Caco-2 (cell line): ENCODE results near the gene TSPAN33. TPM values are rescaled to one million over a fixed set of nuclear protein-coding genes. Genes with fewer than 3 reads are reported as not detected.
"Not testable (repeated sequence)": the region's sequence is repeated elsewhere in the genome, so short reads cannot be mapped to it uniquely, and the experiment has no call there.

ENCODE experiments used
- BruUV-seq: library from RNA; stranded (reverse); fragments of 400-500 nt; replicated peaks from 2 replicates; lab custom pipeline; 2021; lab: Mats Ljungman, UMichigan
- CTCF ChIA-PET: fragments of 300-600 bp; sonication (Branson Sonifier 250); formaldehyde crosslinking; loops from one replicate; lab custom pipeline; 2022; ENCODE audit warnings: antibody characterized with exemption; lab: Charles Lee
- POLR2A ChIA-PET: fragments of 300-600 bp; sonication (Branson Sonifier 250); formaldehyde crosslinking; loops from one replicate; lab custom pipeline; 2022; ENCODE audit warnings: antibody characterized with exemption; lab: Charles Lee
- DNase-seq, 2 experiments: peaks; one replicate each; pipeline versions ENCODE4 v3.0.0 to v3.0.0-alpha.2; 2020 to 2022
- H3K27me3 ChIP-seq: replicated peaks from 2 replicates; pipeline ENCODE4 v1.6.0; 2011; ENCODE audit warnings: low read length; ENCODE audit not compliant: control insufficient read depth, insufficient read depth
- H3K36me3 ChIP-seq: 2 replicates; pipeline ENCODE4 v1.5.1; 2011; ENCODE audit warnings: low read length; ENCODE audit not compliant: control insufficient read depth, insufficient read depth
- H3K4me1 ChIP-seq: fragments of 250-450 bp; sonication (Bioruptor Pico); 2 replicates; pipeline ENCODE4 v1.5.1; 2020; ENCODE audit warnings: mild to moderate bottlenecking
- H3K4me3 ChIP-seq: 2 replicates; pipeline ENCODE4 v1.5.1; 2011; ENCODE audit warnings: low read depth, mild to moderate bottlenecking, control low read depth, low read length
- H3K9me3 ChIP-seq: fragments of 250-450 bp; sonication (Bioruptor Pico); 2 replicates; pipeline ENCODE4 v1.5.1; 2020; ENCODE audit warnings: mild to moderate bottlenecking, moderate library complexity
- H3K27ac Mint-ChIP-seq: one replicate; pipeline ENCODE4 v1.8.0; 2022; ENCODE audit warnings: mixed read lengths; ENCODE audit not compliant: unreplicated experiment
- H3K27me3 Mint-ChIP-seq: one replicate; pipeline ENCODE4 v1.8.0; 2022; ENCODE audit warnings: mixed read lengths; ENCODE audit not compliant: insufficient read depth, unreplicated experiment
- H3K36me3 Mint-ChIP-seq: one replicate; pipeline ENCODE4 v1.8.0; 2022; ENCODE audit warnings: mild to moderate bottlenecking, mixed read lengths; ENCODE audit not compliant: insufficient read depth, unreplicated experiment
- H3K4me1 Mint-ChIP-seq: one replicate; pipeline ENCODE4 v1.8.0; 2022; ENCODE audit warnings: low read depth, mixed read lengths; ENCODE audit not compliant: unreplicated experiment
- H3K4me3 Mint-ChIP-seq: one replicate; pipeline ENCODE4 v1.8.0; 2022; ENCODE audit warnings: mild to moderate bottlenecking, moderate library complexity, mixed read lengths; ENCODE audit not compliant: unreplicated experiment
- H3K9me3 Mint-ChIP-seq: one replicate; pipeline ENCODE4 v1.8.0; 2022; ENCODE audit warnings: mixed read lengths; ENCODE audit not compliant: unreplicated experiment
- intact Hi-C: fragments of 100-400 bp; cut with micrococcal nuclease; formaldehyde crosslinking; loops from one replicate; pipeline ENCODE4 v1.10.0; 2022; ENCODE audit not compliant: unreplicated experiment
- total RNA-seq: library from RNA; stranded (reverse); gene quantifications from 2 replicates; pipeline ENCODE4 v1.2.3, GENCODE V29; 2022
- TF ChIP-seq, protein P1 (sequence below), 2 experiments: fragments of 200-600 bp in 1 of 2; IDR thresholded peaks; 1 replicate in 1 of 2; 2 replicates in 1 of 2; pipeline versions ENCODE4 v1.5.1 to v1.8.0; 2011 to 2022; ENCODE audit warnings: antibody characterized with exemption in 1 of 2, control low read depth in 1 of 2, inconsistent platforms in 1 of 2, low read depth in 1 of 2, low read length in 1 of 2, mild to moderate bottlenecking in 1 of 2, moderate library complexity in 1 of 2; ENCODE audit not compliant: insufficient read depth in 1 of 2, severe bottlenecking in 1 of 2, unreplicated experiment in 1 of 2

Gene TSPAN33
- total RNA-seq, 1 experiment from 2014 or later = 4.5 TPM

DNA sequence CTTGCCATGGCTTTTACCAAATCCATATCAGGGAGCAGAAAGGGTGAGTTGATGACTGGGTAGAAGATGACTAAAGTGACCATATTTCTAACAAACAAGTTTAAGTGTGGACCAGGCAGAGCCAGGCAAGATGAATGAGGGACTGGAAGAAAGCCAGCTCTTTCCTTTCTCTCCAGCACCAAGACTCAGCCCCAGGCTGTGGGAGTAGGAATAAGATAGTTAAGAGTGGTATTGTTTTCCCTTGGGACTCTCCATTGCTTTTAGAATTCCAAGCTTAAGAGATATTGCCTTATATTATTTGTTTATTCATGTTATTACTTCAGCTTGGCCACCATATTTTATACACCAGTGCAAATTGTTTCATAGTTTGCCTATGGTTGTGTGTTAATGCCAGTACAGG lies 28.8 kb upstream of the TSPAN33 start:
- Mint-ChIP-seq H3K9me3 (peaks cover 5% of the 10 kb centered on the region), H3K27me3 (peaks cover 2% of the 10 kb centered on the region), H3K4me3 (no peak overlapping the region), H3K4me1 (no peaks in the 10 kb centered on the region), H3K27ac (no peak overlapping the region), H3K36me3 (no peaks in the 10 kb centered on the region)
- intact Hi-C loops = no loop called here
- Histone ChIP-seq H3K36me3 (no peaks in the 10 kb centered on the region), H3K4me1 (no peaks in the 10 kb centered on the region), H3K4me3 (no peak overlapping the region), H3K9me3 (peaks cover 24% of the 10 kb centered on the region), H3K27me3 (no peaks in the 10 kb centered on the region)
- no TSS peak for BruUV-seq
- DNase-seq = no peak
- POLR2A ChIA-PET = no interaction called here
- TF ChIP-seq, protein P1, sequence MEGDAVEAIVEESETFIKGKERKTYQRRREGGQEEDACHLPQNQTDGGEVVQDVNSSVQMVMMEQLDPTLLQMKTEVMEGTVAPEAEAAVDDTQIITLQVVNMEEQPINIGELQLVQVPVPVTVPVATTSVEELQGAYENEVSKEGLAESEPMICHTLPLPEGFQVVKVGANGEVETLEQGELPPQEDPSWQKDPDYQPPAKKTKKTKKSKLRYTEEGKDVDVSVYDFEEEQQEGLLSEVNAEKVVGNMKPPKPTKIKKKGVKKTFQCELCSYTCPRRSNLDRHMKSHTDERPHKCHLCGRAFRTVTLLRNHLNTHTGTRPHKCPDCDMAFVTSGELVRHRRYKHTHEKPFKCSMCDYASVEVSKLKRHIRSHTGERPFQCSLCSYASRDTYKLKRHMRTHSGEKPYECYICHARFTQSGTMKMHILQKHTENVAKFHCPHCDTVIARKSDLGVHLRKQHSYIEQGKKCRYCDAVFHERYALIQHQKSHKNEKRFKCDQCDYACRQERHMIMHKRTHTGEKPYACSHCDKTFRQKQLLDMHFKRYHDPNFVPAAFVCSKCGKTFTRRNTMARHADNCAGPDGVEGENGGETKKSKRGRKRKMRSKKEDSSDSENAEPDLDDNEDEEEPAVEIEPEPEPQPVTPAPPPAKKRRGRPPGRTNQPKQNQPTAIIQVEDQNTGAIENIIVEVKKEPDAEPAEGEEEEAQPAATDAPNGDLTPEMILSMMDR (IDR thresholded peaks at IDR 0.05; ENCODE audit: insufficient read depth in 1 of 2, low read depth in 1 of 2, low read length in 1 of 2, severe bottlenecking in 1 of 2, unreplicated experiment in 1 of 2) = no peak
- CTCF ChIA-PET = no interaction called here

DNA sequence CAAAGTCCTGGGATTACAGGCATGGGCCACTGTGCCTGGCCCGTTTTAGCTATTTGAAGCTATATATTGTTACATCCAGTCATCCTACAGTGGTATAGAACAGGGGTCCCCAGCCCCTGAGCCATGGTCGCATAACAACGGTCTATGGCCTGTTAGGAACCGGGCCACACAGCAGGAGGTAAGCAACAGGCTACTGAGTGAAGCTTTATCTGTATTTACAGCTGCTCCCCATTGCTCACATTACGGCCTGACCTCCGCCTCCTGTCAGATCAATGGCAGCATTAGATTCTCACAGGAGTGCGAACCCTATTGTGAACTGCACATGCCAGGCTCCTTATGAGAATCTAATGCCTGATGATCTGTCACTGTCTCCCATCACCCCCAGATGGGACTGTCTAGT lies 26.3 kb upstream of the TSPAN33 start:
- Histone ChIP-seq H3K9me3 (peaks cover 24% of the 10 kb centered on the region), H3K36me3 (no peaks in the 10 kb centered on the region), H3K27me3 (no peaks in the 10 kb centered on the region), H3K4me3 (no peak overlapping the region), H3K4me1 (no peaks in the 10 kb centered on the region)
- Mint-ChIP-seq H3K4me1 (no peaks in the 10 kb centered on the region), H3K4me3 (no peak overlapping the region), H3K27ac (no peak overlapping the region), H3K9me3 (peaks cover 14% of the 10 kb centered on the region), H3K27me3 (peaks cover 2% of the 10 kb centered on the region), H3K36me3 (no peaks in the 10 kb centered on the region)
- intact Hi-C loops = no loop called here
- ChIA-PET POLR2A (no interaction called here), CTCF (interaction anchor here (0.7 kb wide), 1 partner anchor 226 kb away, joined by 3 read pairs; no protein-coding TSS in a partner anchor)
- no TSS peak for BruUV-seq
- DNase-seq = no peak
- TF ChIP-seq, protein P1 (IDR thresholded peaks at IDR 0.05; ENCODE audit: insufficient read depth in 1 of 2, low read depth in 1 of 2, low read length in 1 of 2, severe bottlenecking in 1 of 2, unreplicated experiment in 1 of 2) = no peak

DNA sequence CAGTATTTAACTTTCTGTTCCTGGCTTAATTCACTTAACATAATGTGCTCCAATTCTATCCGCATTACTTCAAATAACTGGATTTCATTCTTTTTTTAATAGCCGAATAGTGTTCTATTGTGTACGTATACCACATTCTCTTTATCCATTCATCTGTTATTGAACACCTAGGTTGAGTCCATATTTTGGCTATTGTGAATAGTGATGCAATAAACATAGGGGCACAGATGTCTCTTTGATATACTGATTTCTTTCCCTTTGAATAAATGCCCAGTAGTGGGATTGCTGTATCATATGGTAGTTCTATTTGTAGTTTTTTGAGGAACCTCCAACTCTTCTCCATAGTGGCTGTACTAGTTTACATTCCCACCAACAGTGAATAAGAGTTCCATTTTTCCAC lies 25.5 kb upstream of the TSPAN33 start:
- intact Hi-C loops = no loop called here
- no peaks in the 10 kb centered on the region for H3K27me3 ChIP-seq
- Mint-ChIP-seq H3K36me3 (no peaks in the 10 kb centered on the region), H3K27me3 (peaks cover 2% of the 10 kb centered on the region), H3K4me1 (no peaks in the 10 kb centered on the region), H3K9me3 (peaks cover 14% of the 10 kb centered on the region), H3K4me3 (no peak overlapping the region), H3K27ac (no peak overlapping the region)
- peaks cover 24% of the 10 kb centered on the region for H3K9me3 ChIP-seq
- no TSS peak for BruUV-seq
- POLR2A ChIA-PET = no interaction called here
- no peaks in the 10 kb centered on the region for H3K4me1 ChIP-seq
- CTCF ChIA-PET = no interaction called here
- H3K36me3 ChIP-seq = no peaks in the 10 kb centered on the region
- no peak for DNase-seq
- H3K4me3 ChIP-seq = no peak overlapping the region
- TF ChIP-seq, protein P1 (IDR thresholded peaks at IDR 0.05; ENCODE audit: insufficient read depth in 1 of 2, low read depth in 1 of 2, low read length in 1 of 2, severe bottlenecking in 1 of 2, unreplicated experiment in 1 of 2) = no peak

- H3K27ac Mint-ChIP-seq, DNase-seq, H3K27me3 ChIP-seq, intact Hi-C loops, BruUV-seq, H3K36me3 ChIP-seq, H3K4me1 Mint-ChIP-seq, H3K4me1 ChIP-seq, H3K36me3 Mint-ChIP-seq, H3K4me3 ChIP-seq, H3K4me3 Mint-ChIP-seq, CTCF ChIA-PET, H3K27me3 Mint-ChIP-seq: not testable (repeated sequence)
- POLR2A ChIA-PET = interaction anchor here (0.5 kb wide), 1 partner anchor 23 kb away, joined by 3 read pairs; the partner anchor contains the start of gene TSPAN33
- peaks cover 12% of the 10 kb centered on the region; the same call in 1 of the 2 replicates for H3K9me3 ChIP-seq
- peaks cover 14% of the 10 kb centered on the region for H3K9me3 Mint-ChIP-seq
Observed at GRCh38 chr7:129121501-129122077, 22.9 kb upstream of the TSPAN33 start.
